ENCODE results near the gene OPN5. TPM values are rescaled to one million over a fixed set of nuclear protein-coding genes. Genes with fewer than 3 reads are reported as not detected.

The OPN5 gene
- polyA plus RNA-seq, 1 of the 3 experiments (the other 2 are of a cell fraction), result not detected

DNA sequence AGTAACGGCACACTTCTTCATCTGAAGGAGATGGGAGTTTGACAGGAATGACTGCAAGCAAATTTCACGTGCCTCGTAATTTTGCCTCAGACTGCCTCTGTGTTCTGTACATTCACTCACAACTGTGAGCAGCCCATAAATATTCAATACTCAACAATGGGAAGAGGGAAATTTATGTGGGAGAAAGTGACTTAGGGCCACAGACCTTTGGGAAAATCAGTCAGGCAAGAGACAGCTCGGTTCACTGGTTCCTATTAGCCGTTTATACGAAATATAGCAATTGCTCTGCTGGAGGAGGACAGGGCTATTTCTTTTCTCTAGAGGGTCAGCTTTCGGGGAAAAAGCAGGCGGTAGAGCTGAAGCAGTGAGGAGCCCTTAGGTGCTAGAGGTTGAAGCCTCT, 28.0 kb downstream of the OPN5 start:
- WGBS (ENCODE audit: low lambda C conversion rate), result 7% methylated on average over 8 of the region's 8 CpGs
- Histone ChIP-seq H3K27ac (ENCODE audit: low read depth in 2 of 2, low read length in 1 of 2) (no peak overlapping the region), H3K27me3 (ENCODE audit: insufficient read depth) (peaks cover 45% of the 10 kb centered on the region; the same call in 1 of the 2 replicates), H3K4me3 (ENCODE audit: low read depth in 2 of 2, low read length in 1 of 2) (no peak overlapping the region), H3K9ac (no peak overlapping the region), H3K36me3 (replicated peaks in 1 of 2; ENCODE audit: control insufficient read depth in 1 of 2, insufficient read depth in 2 of 2, low read length in 1 of 2) (no peaks in the 10 kb centered on the region), H3K9me3 (no peaks in the 10 kb centered on the region), H3K4me1 (ENCODE audit: control insufficient read depth in 1 of 2, insufficient read depth in 2 of 2, low read depth in 1 of 2, low read length in 1 of 2) (no peaks in the 10 kb centered on the region), H3K79me2 (ENCODE audit: insufficient read depth) (no peaks in the 10 kb centered on the region), H3K9me2 (no peaks in the 10 kb centered on the region), H3K4me2 (no peak overlapping the region), H2AFZ (ENCODE audit: low read depth) (no peak overlapping the region), H4K20me1 (ENCODE audit: insufficient read depth) (no peaks in the 10 kb centered on the region), H3F3A (replicated peaks; ENCODE audit: insufficient read depth) (no peaks in the 10 kb centered on the region)
- ChIA-PET POLR2A (no interaction called here), CTCF (interaction anchor here (0.9 kb wide), 1 partner anchor 9 kb away, joined by 3 read pairs; no protein-coding TSS in a partner anchor)
- TF ChIP-seq RAD21 (IDR thresholded peaks at IDR 0.05; ENCODE audit: low read length) (no peak), RFX5 (IDR thresholded peaks at IDR 0.05; ENCODE audit: low read length) (no peak), POLR2AphosphoS5 (IDR thresholded peaks at IDR 0.05; ENCODE audit: low read depth, low read length) (no peak)
- no peak for DNase-seq

DNA sequence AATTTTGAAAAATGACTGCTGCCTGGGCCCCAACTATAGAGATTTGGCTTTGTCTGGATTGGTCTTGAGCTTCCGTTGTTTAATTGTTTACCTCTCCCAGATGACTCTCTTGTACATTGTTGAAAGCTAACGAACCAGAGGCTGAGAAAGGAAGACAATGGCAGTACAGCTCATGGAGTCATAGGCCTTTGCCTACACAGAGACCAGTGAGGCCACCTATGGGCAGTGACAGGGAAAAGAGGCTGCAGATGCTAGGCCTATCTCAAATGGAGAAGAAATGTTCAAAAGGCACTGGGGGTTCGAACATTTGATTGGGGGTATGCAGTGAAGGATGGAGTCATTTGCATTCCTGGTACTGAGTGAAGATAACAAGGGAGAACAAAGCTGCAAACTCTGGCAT, 29.1 kb downstream of the OPN5 start:
- POLR2A ChIA-PET, result no interaction called here

More for the DNA sequence above, 29.1 kb downstream of the OPN5 start:
- Histone ChIP-seq H3K36me3 (replicated peaks in 1 of 2; ENCODE audit: control insufficient read depth in 1 of 2, insufficient read depth in 2 of 2, low read length in 1 of 2) (no peaks in the 10 kb centered on the region), H2AFZ (ENCODE audit: low read depth) (no peak overlapping the region), H3K27me3 (ENCODE audit: insufficient read depth) (peaks cover 39% of the 10 kb centered on the region; the same call in 1 of the 2 replicates), H4K20me1 (ENCODE audit: insufficient read depth) (no peaks in the 10 kb centered on the region), H3K9me2 (no peaks in the 10 kb centered on the region), H3F3A (replicated peaks; ENCODE audit: insufficient read depth) (no peaks in the 10 kb centered on the region), H3K4me3 (ENCODE audit: low read depth in 2 of 2, low read length in 1 of 2) (no peak overlapping the region), H3K4me2 (no peak overlapping the region), H3K4me1 (ENCODE audit: control insufficient read depth in 1 of 2, insufficient read depth in 2 of 2, low read depth in 1 of 2, low read length in 1 of 2) (no peaks in the 10 kb centered on the region), H3K9ac (no peak overlapping the region), H3K79me2 (ENCODE audit: insufficient read depth) (no peaks in the 10 kb centered on the region), H3K9me3 (no peaks in the 10 kb centered on the region), H3K27ac (ENCODE audit: low read depth in 2 of 2, low read length in 1 of 2) (no peak overlapping the region)
- TF ChIP-seq USF1 (IDR thresholded peaks at IDR 0.05; ENCODE audit: borderline replicate concordance, low read depth), result no peak
- no peak for TF ChIP-seq GATA2 (CRISPR knock-in tag; IDR thresholded peaks at IDR 0.05)
- TF ChIP-seq RCOR1 (IDR thresholded peaks at IDR 0.05; ENCODE audit: low read length), result no peak
- TF ChIP-seq FOXM1 (IDR thresholded peaks at IDR 0.05; ENCODE audit: low read depth), result no peak
- TF ChIP-seq RXRA (IDR thresholded peaks at IDR 0.05; ENCODE audit: borderline replicate concordance, low read depth), result no peak
- no peak for TF ChIP-seq FOSL2 (IDR thresholded peaks at IDR 0.05; ENCODE audit: borderline replicate concordance, low read depth)
- TF ChIP-seq SMC3 (IDR thresholded peaks at IDR 0.05; ENCODE audit: low read depth, low read length), result no peak
- no peak for TF ChIP-seq EZH2phosphoT487 (IDR thresholded peaks at IDR 0.05; ENCODE audit: borderline replicate concordance, low read depth)
- TF ChIP-seq, protein P1, sequence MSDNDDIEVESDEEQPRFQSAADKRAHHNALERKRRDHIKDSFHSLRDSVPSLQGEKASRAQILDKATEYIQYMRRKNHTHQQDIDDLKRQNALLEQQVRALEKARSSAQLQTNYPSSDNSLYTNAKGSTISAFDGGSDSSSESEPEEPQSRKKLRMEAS (IDR thresholded peaks at IDR 0.05; ENCODE audit: low read depth), result no peak
- TF ChIP-seq, protein P2, sequence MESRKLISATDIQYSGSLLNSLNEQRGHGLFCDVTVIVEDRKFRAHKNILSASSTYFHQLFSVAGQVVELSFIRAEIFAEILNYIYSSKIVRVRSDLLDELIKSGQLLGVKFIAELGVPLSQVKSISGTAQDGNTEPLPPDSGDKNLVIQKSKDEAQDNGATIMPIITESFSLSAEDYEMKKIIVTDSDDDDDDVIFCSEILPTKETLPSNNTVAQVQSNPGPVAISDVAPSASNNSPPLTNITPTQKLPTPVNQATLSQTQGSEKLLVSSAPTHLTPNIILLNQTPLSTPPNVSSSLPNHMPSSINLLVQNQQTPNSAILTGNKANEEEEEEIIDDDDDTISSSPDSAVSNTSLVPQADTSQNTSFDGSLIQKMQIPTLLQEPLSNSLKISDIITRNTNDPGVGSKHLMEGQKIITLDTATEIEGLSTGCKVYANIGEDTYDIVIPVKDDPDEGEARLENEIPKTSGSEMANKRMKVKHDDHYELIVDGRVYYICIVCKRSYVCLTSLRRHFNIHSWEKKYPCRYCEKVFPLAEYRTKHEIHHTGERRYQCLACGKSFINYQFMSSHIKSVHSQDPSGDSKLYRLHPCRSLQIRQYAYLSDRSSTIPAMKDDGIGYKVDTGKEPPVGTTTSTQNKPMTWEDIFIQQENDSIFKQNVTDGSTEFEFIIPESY (IDR thresholded peaks at IDR 0.05; ENCODE audit: borderline replicate concordance, low read depth), result no peak
- TF ChIP-seq CHD2 (IDR thresholded peaks at IDR 0.05; ENCODE audit: low read length, partially characterized antibody), result no peak
- DNase-seq, result no peak
- WGBS (ENCODE audit: low lambda C conversion rate), result 0% methylated on average over 3 of the region's 3 CpGs
- CTCF ChIA-PET, result interaction anchor here (0.9 kb wide), 1 partner anchor 10 kb away, joined by 3 read pairs; no protein-coding TSS in a partner anchor

All from SK-N-SH (cell line).